Measurements from ENCODE around the gene PDGFC. TPM values are rescaled to one million over a fixed set of nuclear protein-coding genes. Genes with fewer than 3 reads are reported as not detected.

Gene PDGFC
- polyA plus RNA-seq, 3 donors = 2.5 to 5.0 (median 4.9) TPM

DNA sequence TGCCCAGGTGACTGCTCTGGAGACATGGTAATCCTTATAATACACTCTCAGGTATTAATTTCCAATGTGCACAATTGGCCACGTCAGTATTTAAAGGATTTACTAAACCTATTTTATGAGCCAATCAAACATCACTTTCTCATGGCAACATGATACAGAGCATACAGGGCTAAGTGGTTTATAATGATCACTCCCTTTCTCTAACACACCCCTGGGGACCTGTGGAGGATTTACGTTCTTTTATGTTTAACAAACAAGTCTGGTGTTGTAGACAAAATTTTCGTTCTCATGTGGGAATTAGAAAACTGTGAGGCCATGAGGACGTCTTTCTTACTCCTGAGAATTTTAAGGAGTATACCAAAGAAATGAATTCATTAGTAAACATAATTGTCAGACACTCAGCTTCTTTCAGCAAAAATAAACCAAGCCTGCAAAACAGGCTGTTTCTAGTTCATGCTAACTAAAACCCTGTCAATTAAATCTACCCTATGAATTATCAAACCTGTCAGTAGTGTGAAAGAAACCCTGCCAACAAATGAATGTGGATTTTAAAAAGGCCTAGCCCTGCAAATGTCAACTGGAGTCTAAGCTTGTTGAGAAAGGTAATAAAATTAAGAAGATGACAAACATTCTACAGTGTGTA is 155.8 kb downstream of the PDGFC start:
- intact Hi-C loops (cut with micrococcal nuclease) = no loop called here
- no peak overlapping the region for H3K4me3 Mint-ChIP-seq
- WGBS (ENCODE audit: insufficient coverage) = no CpG with 5 or more reads among the region's 4 CpGs
- peaks cover 4 to 6% of the 10 kb centered on the region in 2 donors for H3K36me3 Mint-ChIP-seq
- no peak overlapping the region for H2AFZ ChIP-seq (ENCODE audit: insufficient read depth, low read depth, low read length, poor library complexity, severe bottlenecking)
- no peak overlapping the region for H3K27ac ChIP-seq (ENCODE audit: low read depth in 1 of 2, low read length in 2 of 2)
- peaks cover 2 to 12% (median 6%) of the 10 kb centered on the region in 7 donors for H3K9me3 Mint-ChIP-seq
- H3K9me3 ChIP-seq (replicated peaks in 1 of 2; ENCODE audit: control insufficient read depth in 1 of 2, insufficient read depth in 1 of 2, low read length in 2 of 2) = no peaks in the 10 kb centered on the region
- no peak overlapping the region for H3K4me2 ChIP-seq (replicated peaks; ENCODE audit: extremely low read depth, low read length, poor library complexity, severe bottlenecking)
- no peaks in the 10 kb centered on the region for H3K4me1 Mint-ChIP-seq
- DNase-seq = no peak
- H3K4me1 ChIP-seq (ENCODE audit: control insufficient read depth in 1 of 2, insufficient read depth in 2 of 2, low read length in 2 of 2) = no peaks in the 10 kb centered on the region
- no peaks in the 10 kb centered on the region for H4K20me1 ChIP-seq (ENCODE audit: insufficient read depth, low read length)
- no peak overlapping the region for H3K4me3 ChIP-seq (replicated peaks in 1 of 3; ENCODE audit: low read depth in 2 of 3, low read length in 3 of 3)
- no peak overlapping the region for H3K27ac Mint-ChIP-seq
- TF ChIP-seq, protein P1, sequence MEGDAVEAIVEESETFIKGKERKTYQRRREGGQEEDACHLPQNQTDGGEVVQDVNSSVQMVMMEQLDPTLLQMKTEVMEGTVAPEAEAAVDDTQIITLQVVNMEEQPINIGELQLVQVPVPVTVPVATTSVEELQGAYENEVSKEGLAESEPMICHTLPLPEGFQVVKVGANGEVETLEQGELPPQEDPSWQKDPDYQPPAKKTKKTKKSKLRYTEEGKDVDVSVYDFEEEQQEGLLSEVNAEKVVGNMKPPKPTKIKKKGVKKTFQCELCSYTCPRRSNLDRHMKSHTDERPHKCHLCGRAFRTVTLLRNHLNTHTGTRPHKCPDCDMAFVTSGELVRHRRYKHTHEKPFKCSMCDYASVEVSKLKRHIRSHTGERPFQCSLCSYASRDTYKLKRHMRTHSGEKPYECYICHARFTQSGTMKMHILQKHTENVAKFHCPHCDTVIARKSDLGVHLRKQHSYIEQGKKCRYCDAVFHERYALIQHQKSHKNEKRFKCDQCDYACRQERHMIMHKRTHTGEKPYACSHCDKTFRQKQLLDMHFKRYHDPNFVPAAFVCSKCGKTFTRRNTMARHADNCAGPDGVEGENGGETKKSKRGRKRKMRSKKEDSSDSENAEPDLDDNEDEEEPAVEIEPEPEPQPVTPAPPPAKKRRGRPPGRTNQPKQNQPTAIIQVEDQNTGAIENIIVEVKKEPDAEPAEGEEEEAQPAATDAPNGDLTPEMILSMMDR (IDR thresholded peaks at IDR 0.05) = no peak
- no peaks in the 10 kb centered on the region for H3K79me2 ChIP-seq (ENCODE audit: insufficient read depth, low read length)
- no peak overlapping the region for H3K9ac ChIP-seq (ENCODE audit: insufficient read depth, low read length, poor library complexity, severe bottlenecking)
- no peaks in the 10 kb centered on the region for H3K36me3 ChIP-seq (replicated peaks in 1 of 2; ENCODE audit: control insufficient read depth in 1 of 2, insufficient read depth in 2 of 2, low read length in 2 of 2)
- no peaks in the 10 kb centered on the region for H3K27me3 Mint-ChIP-seq (ENCODE audit: low read depth in 3 of 3)
- no peaks in the 10 kb centered on the region for H3K27me3 ChIP-seq (ENCODE audit: control insufficient read depth in 2 of 2, insufficient read depth in 2 of 2, low read length in 2 of 2)

DNA sequence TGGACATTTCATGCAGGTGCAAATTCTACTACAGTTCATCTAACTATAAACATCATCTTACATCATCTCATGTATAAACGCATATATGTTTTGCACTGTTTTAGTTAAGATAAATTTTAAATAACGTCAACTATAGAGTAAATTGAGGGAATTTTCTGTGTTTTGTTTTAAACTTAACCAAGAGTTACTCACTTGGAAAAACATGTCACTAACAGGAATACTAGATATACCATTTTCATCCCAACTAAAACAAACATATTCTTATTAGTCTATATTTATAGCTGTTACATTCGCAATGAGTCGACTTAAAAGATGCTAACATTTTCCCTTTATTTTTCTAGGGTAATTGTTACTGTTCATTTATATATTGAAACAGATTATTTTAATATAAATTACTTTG is 159.6 kb downstream of the PDGFC start:
- Mint-ChIP-seq H3K4me3 (no peak overlapping the region), H3K4me1 (no peaks in the 10 kb centered on the region), H3K36me3 (no peaks in the 10 kb centered on the region), H3K9me3 (peaks cover 0 to 3% (median 0%) of the 10 kb centered on the region in 7 donors), H3K27me3 (ENCODE audit: low read depth in 3 of 3) (no peaks in the 10 kb centered on the region), H3K27ac (no peak overlapping the region)
- H3K4me2 ChIP-seq (replicated peaks; ENCODE audit: extremely low read depth, low read length, poor library complexity, severe bottlenecking) = no peak overlapping the region
- H3K27ac ChIP-seq (ENCODE audit: low read depth in 1 of 2, low read length in 2 of 2) = no peak overlapping the region
- H3K9me3 ChIP-seq (replicated peaks in 1 of 2; ENCODE audit: control insufficient read depth in 1 of 2, insufficient read depth in 1 of 2, low read length in 2 of 2) = no peaks in the 10 kb centered on the region
- no peaks in the 10 kb centered on the region for H3K79me2 ChIP-seq (ENCODE audit: insufficient read depth, low read length)
- no peaks in the 10 kb centered on the region for H3K4me1 ChIP-seq (ENCODE audit: control insufficient read depth in 1 of 2, insufficient read depth in 2 of 2, low read length in 2 of 2)
- no peak for DNase-seq
- WGBS (ENCODE audit: insufficient coverage) = no CpG with 5 or more reads among the region's 4 CpGs
- H3K36me3 ChIP-seq (replicated peaks in 1 of 2; ENCODE audit: control insufficient read depth in 1 of 2, insufficient read depth in 2 of 2, low read length in 2 of 2) = no peaks in the 10 kb centered on the region
- no peak overlapping the region for H2AFZ ChIP-seq (ENCODE audit: insufficient read depth, low read depth, low read length, poor library complexity, severe bottlenecking)
- H3K27me3 ChIP-seq (ENCODE audit: control insufficient read depth in 2 of 2, insufficient read depth in 2 of 2, low read length in 2 of 2) = no peaks in the 10 kb centered on the region
- no peak overlapping the region for H3K9ac ChIP-seq (ENCODE audit: insufficient read depth, low read length, poor library complexity, severe bottlenecking)
- no peak overlapping the region for H3K4me3 ChIP-seq (replicated peaks in 1 of 3; ENCODE audit: low read depth in 2 of 3, low read length in 3 of 3)
- no peaks in the 10 kb centered on the region for H4K20me1 ChIP-seq (ENCODE audit: insufficient read depth, low read length)
- TF ChIP-seq, protein P1 (IDR thresholded peaks at IDR 0.05) = no peak
- intact Hi-C loops (cut with micrococcal nuclease) = no loop called here

Data from CD14-positive monocyte (primary cell).